K562 (cell line): ENCODE measurements around the gene CCDC174. TPM values are rescaled to one million over a fixed set of nuclear protein-coding genes. Genes with fewer than 3 reads are reported as not detected.

Source experiments
- ATAC-seq: fragments of 200-7000 bp; cut with Tn5 transposase; 3 replicates; pipeline ENCODE4 v1.9.1; 2020; ENCODE audit warnings: moderate library complexity
- BruUV-seq: library from RNA; stranded (reverse); fragments of 400-500 nt; replicated peaks from 2 replicates; lab custom pipeline; 2021; lab: Mats Ljungman, UMichigan
- CTCF ChIA-PET: fragments of 300-600 bp; formaldehyde crosslinking; extraction: SDS; loops from one replicate; lab custom pipeline; 2021; ENCODE audit warnings: low intra/inter-chr PET ratio; lab: Yijun Ruan, JAX
- POLR2A ChIA-PET: fragments of 300-600, 350-650 bp; sonication (Branson Sonifier 250); formaldehyde crosslinking; extraction: SDS; loops from one replicate; lab custom pipeline; 2021; ENCODE audit warnings: antibody characterized with exemption, inconsistent platforms; lab: Yijun Ruan, JAX
- DNase-seq, 4 experiments: peaks; one replicate each; pipeline versions ENCODE4 v3.0.0 to v3.0.0-alpha.2; 2011 to 2018; ENCODE audit warnings: low spot score in 3 of 4, mixed read lengths in 3 of 4; ENCODE audit errors: extremely low read depth in 1 of 4
- FAIRE-seq: peaks from 2 replicates; lab custom pipeline; 2011; peaks lifted over from hg19 to GRCh38; lab: Jason Lieb, UNC
- H2AFZ ChIP-seq: 2 replicates; pipeline ENCODE4 v1.6.0; 2011; ENCODE audit warnings: low read depth, low read length, control low read depth, inconsistent platforms
- H3K27ac ChIP-seq: fragments of 200-600 bp; 3 replicates; pipeline ENCODE4 v1.8.0; 2011; ENCODE audit warnings: low read depth, mild to moderate bottlenecking, control low read depth, inconsistent platforms, low read length, moderate library complexity, mixed read lengths; ENCODE audit errors: extremely low read depth
- H3K27me3 ChIP-seq, 2 experiments: fragments of 300-600 bp in 1 of 2; 2 replicates in 1 of 2; 3 replicates in 1 of 2; pipeline versions ENCODE4 v1.6.0 to v1.8.0; 2011; ENCODE audit warnings: inconsistent platforms in 2 of 2, low read length in 2 of 2, mild to moderate bottlenecking in 1 of 2, mixed read lengths in 1 of 2, moderate library complexity in 1 of 2; ENCODE audit not compliant: control insufficient read depth in 2 of 2, insufficient read depth in 2 of 2
- H3K36me3 ChIP-seq: fragments of 300-600 bp; 3 replicates; pipeline ENCODE4 v1.8.0; 2011; ENCODE audit warnings: mild to moderate bottlenecking, low read length, inconsistent platforms; ENCODE audit not compliant: control insufficient read depth, insufficient read depth
- H3K4me1 ChIP-seq, 2 experiments: fragments of 200-600 bp in 1 of 2; replicated peaks in 1 of 2; 2 replicates in 1 of 2; 3 replicates in 1 of 2; pipeline versions ENCODE4 v1.5.1 to v1.8.0; 2011; ENCODE audit warnings: inconsistent platforms in 2 of 2, low read length in 2 of 2, mild to moderate bottlenecking in 1 of 2, mixed read lengths in 1 of 2, moderate library complexity in 1 of 2; ENCODE audit not compliant: control insufficient read depth in 2 of 2, insufficient read depth in 2 of 2
- H3K4me2 ChIP-seq: 2 replicates; pipeline ENCODE4 v1.6.1; 2011; ENCODE audit warnings: low read length, control low read depth, inconsistent platforms, mixed read lengths; ENCODE audit not compliant: insufficient read depth
- H3K4me3 ChIP-seq: fragments of 200-600 bp; sonication (generic), shearing (Covaris generic); 2 replicates; pipeline ENCODE4 v1.5.1; 2016; ENCODE audit warnings: control low read depth, inconsistent platforms
- H3K79me2 ChIP-seq: fragments of 200-600 bp; 3 replicates; pipeline ENCODE4 v1.8.0; 2011; ENCODE audit warnings: low read length, inconsistent platforms; ENCODE audit not compliant: control insufficient read depth, insufficient read depth
- H3K9ac ChIP-seq, 2 experiments: 2 replicates each; pipeline versions ENCODE4 v1.6.0 to v1.6.1; 2011; ENCODE audit warnings: low read depth in 2 of 2, low read length in 2 of 2, control low read depth in 1 of 2, inconsistent platforms in 1 of 2, mild to moderate bottlenecking in 1 of 2, mixed read lengths in 1 of 2; ENCODE audit not compliant: insufficient read depth in 1 of 2
- H3K9me1 ChIP-seq: one replicate; pipeline ENCODE4 v1.6.0; 2011; ENCODE audit warnings: inconsistent platforms, mild to moderate bottlenecking, low read length, moderate library complexity; ENCODE audit not compliant: control insufficient read depth, insufficient read depth
- H3K9me3 ChIP-seq: replicated peaks from 2 replicates; pipeline ENCODE4 v1.5.1; 2011; ENCODE audit warnings: low read depth, low read length, inconsistent platforms; ENCODE audit not compliant: control insufficient read depth, insufficient read depth
- H4K20me1 ChIP-seq: replicated peaks from 2 replicates; pipeline ENCODE4 v1.6.1; 2011; ENCODE audit warnings: low read length, inconsistent platforms, mixed read lengths; ENCODE audit not compliant: control insufficient read depth, insufficient read depth
- CHD7 ChIP-seq: fragments of 200-600 bp; sonication (generic); IDR thresholded peaks from one replicate; pipeline ENCODE4 v1.6.1; 2012; ENCODE audit warnings: mild to moderate bottlenecking, low read depth, low read length, inconsistent platforms
- HDAC2 ChIP-seq: fragments of 450-650 bp; IDR thresholded peaks from 2 replicates; pipeline ENCODE4 v1.6.1; 2016; ENCODE audit warnings: mild to moderate bottlenecking
- ILF3 ChIP-seq: fragments of 450-650 bp; IDR thresholded peaks from 2 replicates; pipeline ENCODE4 v1.6.1; 2018; ENCODE audit warnings: antibody characterized with exemption, mild to moderate bottlenecking, moderate library complexity, borderline replicate concordance
- NKRF ChIP-seq: fragments of 450-650 bp; IDR thresholded peaks from 2 replicates; pipeline ENCODE4 v1.6.1; 2016; ENCODE audit warnings: borderline replicate concordance
- WGBS: fragments of 100-300 bp; shearing (Covaris generic); methylation state at CpG from one replicate; pipeline ENCODE4 v1.1.6; 2016; ENCODE audit warnings: low coverage, mixed read lengths; ENCODE audit not compliant: insufficient coverage; ENCODE audit errors: missing lambda C conversion rate; 5-methylcytosine and 5-hydroxymethylcytosine counted together
- in situ Hi-C: fragments of 300-500 bp; cut with MboI; formaldehyde crosslinking; loops from 4 replicates; pipeline ENCODE4 v1.15.0; 2018; ENCODE audit warnings: inconsistent platforms, mixed read lengths
- intact Hi-C: fragments of 100-400 bp; cut with micrococcal nuclease; formaldehyde crosslinking; loops from 2 replicates; pipeline ENCODE4 v1.14.2; 2022
- polyA plus RNA-seq, 8 experiments: library from polyadenylated mRNA; depleted of rRNA in 4 of 8; stranded (reverse) in 5 of 8; unstranded in 3 of 8; fragments of >200 nt; fragmentation: Nextera tagmentation in 2 of 8; fragmentation: Illumina TruSeq in 1 of 8; extraction: Ambion mirVana in 2 of 8; extraction: Trizol in 1 of 8; gene quantifications; 2 replicates each; pipeline versions ENCODE4 v1.2.1 to v1.2.3, GENCODE V29; 2011 to 2014; ENCODE audit warnings: inconsistent platforms in 1 of 8, missing spikeins in 1 of 8
- total RNA-seq, 7 experiments: library from RNA; depleted of rRNA in 6 of 7; stranded (reverse); fragments of >200 nt in 6 of 7; fragmentation: Illumina TruSeq in 2 of 7; extraction: Trizol in 2 of 7; gene quantifications; 2 replicates each; pipeline versions ENCODE4 v1.2.1 to v1.2.3, GENCODE V29; 2011 to 2021; ENCODE audit warnings: low replicate concordance in 1 of 7

CCDC174 gene
- total and polyA plus RNA-seq, 9 of the 15 experiments (the other 6 are each of a cell fraction or from before 2014, with no cell fraction given) = 7.4 to 41.0 (median 28.5) TPM

DNA sequence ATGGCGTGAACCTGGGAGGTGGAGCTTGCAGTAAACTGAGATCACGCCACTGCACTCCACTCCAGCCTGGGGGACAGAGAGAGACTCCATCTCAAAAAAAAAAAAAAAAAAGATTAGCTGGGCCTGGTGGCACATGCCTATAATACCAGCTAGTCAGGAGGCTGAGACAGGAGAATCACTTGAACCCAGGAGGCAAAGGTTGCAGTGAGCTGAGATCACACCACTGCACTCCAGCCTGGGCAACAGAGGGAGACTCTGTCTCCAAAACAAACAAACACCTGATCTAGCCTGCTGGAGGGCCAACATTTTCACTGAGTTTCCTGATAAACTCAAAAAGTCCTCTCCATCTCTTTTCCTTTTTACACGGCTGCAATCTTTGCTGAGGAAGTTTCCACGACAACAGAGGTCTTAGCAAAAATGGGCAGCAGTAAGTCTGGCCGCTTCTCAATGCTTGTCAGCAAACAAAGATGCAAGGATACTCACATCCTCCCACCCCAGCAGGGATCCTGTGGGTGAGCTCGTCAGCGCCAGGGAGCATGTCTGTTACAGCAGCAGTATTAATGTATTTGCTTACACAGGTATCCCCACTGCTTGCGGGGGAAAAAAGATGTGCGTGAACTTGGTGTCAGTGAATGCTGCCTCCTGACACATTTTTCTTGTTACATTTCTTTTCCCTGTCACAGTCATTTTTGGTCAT lies 21.0 kb upstream of the CCDC174 start:
- Histone ChIP-seq H3K4me2 (no peak overlapping the region), H3K27me3 (peaks cover 16 to 47% of the 10 kb centered on the region in 2 experiments; a peak in 4 of 5 replicates), H3K4me1 (peaks cover 3 to 4% of the 10 kb centered on the region in 2 experiments; a peak in 2 of 5 replicates), H3K36me3 (no peaks in the 10 kb centered on the region), H3K4me3 (no peak overlapping the region), H3K9ac (no peak overlapping the region), H3K79me2 (no peaks in the 10 kb centered on the region), H3K9me1 (no peaks in the 10 kb centered on the region), H2AFZ (no peak overlapping the region), H3K27ac (no peak overlapping the region), H4K20me1 (no peaks in the 10 kb centered on the region), H3K9me3 (no peaks in the 10 kb centered on the region)
- FAIRE-seq = no peak
- no peak for ATAC-seq
- intact Hi-C loops = no loop called here
- no TSS peak for BruUV-seq
- in situ Hi-C loops = no loop called here
- ChIA-PET CTCF (interaction anchor here (0.7 kb wide), 1 partner anchor 78 kb away, joined by 4 read pairs; no protein-coding TSS in a partner anchor), POLR2A (interaction anchor here (1.0 kb wide), 1 partner anchor 383 kb away, joined by 3 read pairs; no protein-coding TSS in a partner anchor)
- WGBS = 6% methylated on average over 9 of the region's 9 CpGs
- no peak for DNase-seq
- no peak for TF ChIP-seq HDAC2
- no peak for TF ChIP-seq ILF3
- TF ChIP-seq CHD7 = no peak
- TF ChIP-seq NKRF = no peak
